HG03045 (cell line): ENCODE results near the gene ZNF273.
"Not testable (repeated sequence)": the region's sequence is repeated elsewhere in the genome, so short reads cannot be mapped to it uniquely, and the experiment has no call there.

Experiments
- ATAC-seq: cut with Tn5 transposase; IDR thresholded peaks from one replicate; pipeline ENCODE4 v1.9.1; 2021; ENCODE audit warnings: mild to moderate bottlenecking, moderate library complexity; ENCODE audit not compliant: unreplicated experiment

Gene ZNF273

DNA sequence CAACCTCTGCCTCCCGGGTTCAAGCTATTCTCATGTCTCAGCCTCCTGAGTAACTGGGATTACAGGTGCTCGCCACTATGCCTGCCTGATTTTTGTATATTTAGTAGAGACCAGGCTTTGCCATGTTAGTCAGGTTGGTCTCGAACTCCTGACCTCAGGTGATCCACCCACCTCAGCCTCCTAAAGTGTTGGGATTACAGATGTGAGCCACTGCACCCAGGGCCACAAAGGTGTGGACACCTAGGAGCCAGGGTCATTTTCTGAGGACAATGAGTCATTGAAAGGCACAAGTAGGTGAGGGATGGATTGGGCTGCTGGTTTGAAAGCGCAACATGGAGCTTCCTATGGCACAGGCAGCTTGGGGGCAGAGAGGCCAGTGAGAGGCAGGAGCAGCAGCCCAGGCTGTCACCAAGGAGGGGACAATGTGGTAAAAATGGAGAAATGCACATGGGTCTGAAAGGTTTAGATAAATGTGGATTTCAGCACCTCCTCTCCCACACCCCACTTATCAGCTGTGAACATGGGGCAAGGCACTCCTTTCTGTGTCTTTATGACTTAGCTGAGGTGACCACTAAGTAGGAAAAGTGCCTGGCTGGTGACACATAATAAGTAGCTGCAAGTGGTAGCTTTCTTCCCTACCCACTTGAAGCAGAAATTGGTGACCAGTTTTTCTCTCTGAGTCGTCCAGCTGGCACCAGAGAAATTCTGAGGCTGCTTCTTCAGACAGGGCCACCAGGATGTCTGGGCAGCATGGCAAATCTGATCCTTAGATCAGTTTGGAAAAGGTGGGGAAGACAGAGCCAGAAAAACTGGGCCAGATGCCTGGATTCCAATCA lies 41.8 kb downstream of the ZNF273 start:
- ATAC-seq: not testable (repeated sequence)

DNA sequence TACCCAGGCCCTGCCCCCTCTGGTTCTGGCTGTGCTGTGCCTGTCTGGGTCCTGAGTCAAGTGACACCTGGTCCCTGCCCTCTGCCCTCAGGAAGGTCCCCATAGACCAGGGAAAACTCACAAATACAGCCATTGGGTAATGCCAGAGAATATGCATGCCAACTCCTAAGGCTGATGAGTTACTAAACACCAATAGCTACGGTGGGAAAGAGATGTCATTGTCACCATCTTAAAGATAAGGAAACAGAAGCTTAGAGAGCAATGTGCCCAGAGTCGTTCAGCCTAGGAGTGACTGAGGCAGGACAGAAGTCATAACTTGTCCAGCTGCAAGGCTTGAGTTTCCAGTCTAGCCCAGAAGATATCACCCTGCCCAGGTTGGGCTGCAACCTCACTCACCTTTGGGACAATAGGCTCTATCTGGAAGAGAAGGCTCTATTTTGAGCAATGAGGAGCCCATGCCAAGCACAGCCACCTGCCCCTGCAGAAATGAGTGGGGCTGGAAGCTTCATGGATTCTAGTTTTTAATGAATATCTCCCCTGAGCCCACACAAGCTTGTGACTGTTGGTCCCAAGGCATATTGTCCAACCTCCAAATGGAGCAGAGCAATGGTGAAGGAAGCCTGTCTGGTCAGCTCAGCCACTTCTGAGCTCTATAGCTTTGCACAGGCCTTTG lies 42.6 kb downstream of the ZNF273 start:
- ATAC-seq: no peak

GRCh38 chr7:64946772-64947171 lies 43.7 kb downstream of the ZNF273 start:
- no peak for ATAC-seq

DNA sequence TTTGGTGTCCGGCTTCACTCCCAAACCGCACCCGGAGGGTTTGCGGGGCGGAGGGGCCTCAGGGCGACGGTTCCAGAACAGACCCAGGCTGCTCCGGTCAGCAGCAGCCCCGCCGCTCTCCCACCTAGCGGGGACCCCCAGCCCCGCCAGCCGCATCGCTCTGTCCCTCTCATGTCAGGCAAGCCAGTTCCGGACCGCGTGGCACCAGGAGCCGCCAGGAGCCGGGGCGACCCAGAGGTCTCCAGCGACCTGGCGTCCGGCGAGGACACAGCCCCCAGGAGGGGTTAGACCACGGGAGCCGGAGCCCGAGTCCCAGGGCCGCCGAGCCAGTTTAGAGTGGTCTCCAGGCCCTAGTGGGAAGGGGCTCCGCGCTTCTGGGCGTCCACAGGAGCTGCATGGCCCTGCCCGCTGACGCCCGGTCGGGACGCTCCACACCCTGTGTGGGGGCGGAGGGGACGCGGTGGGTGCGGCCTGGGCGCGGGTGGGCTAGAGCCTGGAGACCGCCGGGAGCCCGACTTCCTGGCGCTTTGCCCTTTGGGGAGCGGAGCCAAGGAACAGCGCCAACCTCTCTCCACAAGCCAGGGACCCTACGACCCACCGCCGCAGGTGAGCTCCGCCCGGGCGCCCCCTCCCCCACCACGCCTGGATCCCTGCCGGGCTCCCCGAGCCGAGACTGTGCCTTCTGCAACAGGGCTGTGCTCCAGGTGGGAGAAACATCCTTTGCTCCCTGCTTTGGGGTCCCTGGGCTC lies 44.4 kb downstream of the ZNF273 start:
- no peak for ATAC-seq

DNA sequence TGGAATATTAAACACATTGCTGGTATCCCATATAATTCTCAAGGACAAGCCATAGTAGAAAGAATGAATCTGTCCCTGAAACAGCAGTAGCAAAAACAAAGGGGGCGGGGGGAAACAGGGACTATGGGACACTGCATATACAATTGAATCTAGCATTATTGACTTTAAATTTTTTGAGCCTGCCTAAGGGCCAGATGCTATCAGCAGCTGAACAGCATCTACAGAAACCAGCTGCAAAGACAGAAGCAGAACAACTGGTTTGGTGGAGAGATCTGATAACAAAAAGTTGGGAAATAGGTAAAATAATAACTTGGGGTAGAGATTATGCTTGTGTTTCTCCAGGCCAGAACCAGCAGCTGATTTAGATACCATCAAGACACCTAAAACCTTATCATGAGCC lies 45.7 kb downstream of the ZNF273 start:
- not testable (repeated sequence) for ATAC-seq

DNA sequence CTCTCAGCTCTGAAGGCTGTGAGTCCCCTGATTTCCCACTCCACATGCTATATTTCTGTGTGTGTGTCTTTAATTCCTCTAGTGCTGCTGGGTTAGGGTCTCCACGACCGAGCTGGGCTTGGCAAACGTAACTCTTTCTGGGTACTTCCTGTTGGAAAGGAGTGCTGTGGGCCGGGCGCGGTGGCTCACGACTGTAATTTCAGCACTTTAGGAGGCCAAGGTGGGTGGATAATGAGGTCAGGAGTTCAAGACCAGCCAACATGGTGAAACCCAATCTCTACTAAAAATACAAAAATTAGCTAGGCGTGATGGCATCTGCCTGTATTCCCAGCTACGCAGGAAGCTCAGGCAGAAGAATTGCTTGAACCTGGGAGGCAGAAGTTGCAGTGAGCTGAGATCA lies 47.6 kb downstream of the ZNF273 start:
- not testable (repeated sequence) for ATAC-seq

DNA sequence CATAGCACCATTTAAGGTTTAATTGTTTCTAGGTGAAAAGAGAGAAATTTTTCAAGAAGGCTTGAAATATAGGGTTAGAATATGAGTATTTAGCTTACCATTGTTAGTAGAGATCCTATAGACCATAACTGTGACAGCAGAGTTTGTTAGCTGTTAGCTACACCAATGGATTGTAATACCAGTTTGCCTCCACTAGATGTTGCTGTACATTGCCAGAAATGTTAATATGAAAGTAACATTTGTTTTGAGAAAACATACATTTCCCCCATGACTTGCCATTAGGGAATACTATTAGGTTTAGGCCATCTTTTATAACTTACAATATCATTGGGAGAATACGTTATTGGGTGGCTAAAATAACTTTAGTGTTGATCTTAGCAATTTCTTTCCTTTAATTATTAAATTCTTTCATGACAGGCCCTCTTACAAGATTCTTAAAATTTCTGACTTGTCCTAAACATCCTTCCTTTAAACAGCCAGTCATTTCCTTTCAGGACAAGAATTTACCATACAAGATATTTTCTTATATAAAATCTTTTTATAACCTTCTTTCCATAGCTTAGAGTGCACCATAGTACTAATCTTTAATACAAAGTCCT lies 48.3 kb downstream of the ZNF273 start:
- no peak for ATAC-seq

DNA sequence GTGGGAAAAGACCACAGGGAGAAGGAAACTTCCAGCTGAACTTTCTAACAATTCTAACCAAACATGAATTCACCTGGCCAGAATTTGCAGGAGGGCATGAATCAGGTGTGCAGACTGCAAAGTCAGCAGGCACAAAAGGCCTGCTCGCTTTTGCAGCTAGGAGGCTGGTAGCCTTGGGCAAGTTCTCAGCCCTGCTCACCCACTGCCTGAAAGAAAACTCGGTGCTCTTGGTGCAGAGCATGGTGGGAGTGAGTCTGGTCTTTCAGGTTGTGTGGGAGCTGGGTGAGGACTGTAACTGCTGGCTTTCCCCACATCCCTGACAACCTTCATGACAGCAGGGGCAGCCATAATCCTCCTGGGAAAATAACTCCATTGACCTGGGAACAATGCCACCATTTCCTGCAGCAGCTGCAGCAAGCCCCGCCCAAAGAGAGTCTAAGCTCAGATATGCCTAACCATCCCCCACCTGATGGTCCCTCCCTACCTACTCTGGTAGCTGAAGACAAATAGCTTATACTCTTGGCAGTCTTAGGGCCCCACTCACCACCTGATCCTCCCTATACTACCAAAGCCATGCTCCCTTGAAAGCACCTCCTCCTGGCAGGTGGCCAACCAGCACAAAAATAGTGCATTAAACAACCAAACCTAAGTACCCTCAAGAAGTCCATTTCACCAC lies 56.1 kb downstream of the ZNF273 start:
- ATAC-seq: no peak

DNA sequence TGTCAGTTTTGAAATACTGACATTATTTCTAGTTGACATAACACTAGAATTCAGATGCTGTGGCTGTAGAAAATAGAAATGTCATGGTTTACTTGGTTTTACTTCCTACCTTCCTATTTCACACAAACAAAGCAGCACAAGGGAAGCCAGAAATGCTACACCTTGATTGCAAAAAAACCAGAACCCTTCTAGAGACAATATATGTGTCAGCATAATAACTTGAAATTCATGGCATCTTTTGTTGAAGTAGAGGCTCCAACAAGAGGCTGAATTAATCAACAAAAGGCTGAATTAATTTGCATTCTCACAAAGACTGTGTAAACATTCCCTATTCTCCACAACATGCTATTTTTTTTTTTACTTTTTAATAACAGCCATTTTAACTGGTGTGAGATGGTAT lies 62.5 kb downstream of the ZNF273 start:
- no peak for ATAC-seq

DNA sequence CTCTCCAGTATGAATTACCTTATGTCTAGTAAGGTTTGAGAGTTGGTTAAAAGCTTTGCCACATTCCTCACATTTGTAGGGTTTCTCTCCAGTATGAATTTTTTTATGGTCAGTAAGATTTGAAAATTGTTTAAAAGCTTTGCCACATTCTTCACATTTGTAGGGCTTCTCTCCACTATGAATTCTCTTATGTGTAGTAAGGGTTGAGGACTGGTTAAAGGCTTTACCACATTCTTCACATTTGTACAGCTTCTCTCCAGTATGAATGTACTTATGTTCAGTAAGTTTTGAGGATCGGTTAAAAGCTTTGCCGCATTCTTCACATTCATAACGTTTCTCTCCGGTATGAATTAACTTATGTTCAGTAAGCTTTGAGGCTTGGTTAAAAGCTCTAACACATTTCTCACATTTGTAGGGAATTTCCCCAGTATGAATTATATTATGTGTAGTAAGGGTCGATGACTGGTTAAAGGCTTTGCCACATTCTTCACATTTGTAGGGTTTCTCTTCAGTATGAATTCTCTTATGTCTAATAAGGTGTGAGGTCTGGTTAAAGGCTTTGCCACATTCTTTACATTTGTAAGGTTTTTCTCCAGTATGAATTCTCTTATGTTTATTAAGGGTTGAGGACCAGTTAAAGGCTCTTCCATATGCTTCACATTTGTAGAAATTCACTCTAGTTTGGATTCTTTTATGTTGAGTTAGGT lies 75.6 kb downstream of the ZNF273 start:
- ATAC-seq: no peak
